ENCODE measurements around the gene STX10.

DNA sequence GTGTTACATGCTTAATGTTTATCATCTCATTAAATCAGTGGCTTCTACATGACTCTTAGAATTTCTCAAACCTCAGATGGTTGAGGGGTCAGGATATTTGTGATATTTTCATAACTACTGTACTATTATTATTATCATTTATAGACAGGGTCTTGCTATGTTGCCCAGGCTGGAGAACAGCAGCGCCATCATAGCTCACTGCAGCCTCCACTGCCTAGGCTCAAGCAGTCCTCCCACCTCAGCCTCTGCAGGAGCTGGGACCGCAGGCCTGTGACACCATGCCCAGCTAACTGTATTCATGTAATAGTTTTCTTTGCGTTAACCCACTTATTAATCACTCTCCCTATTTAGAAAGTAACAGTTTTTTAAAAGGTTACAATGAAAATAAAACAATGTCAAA is 9.5 kb upstream of the STX10 start:
- TF ChIP-seq, protein P1, sequence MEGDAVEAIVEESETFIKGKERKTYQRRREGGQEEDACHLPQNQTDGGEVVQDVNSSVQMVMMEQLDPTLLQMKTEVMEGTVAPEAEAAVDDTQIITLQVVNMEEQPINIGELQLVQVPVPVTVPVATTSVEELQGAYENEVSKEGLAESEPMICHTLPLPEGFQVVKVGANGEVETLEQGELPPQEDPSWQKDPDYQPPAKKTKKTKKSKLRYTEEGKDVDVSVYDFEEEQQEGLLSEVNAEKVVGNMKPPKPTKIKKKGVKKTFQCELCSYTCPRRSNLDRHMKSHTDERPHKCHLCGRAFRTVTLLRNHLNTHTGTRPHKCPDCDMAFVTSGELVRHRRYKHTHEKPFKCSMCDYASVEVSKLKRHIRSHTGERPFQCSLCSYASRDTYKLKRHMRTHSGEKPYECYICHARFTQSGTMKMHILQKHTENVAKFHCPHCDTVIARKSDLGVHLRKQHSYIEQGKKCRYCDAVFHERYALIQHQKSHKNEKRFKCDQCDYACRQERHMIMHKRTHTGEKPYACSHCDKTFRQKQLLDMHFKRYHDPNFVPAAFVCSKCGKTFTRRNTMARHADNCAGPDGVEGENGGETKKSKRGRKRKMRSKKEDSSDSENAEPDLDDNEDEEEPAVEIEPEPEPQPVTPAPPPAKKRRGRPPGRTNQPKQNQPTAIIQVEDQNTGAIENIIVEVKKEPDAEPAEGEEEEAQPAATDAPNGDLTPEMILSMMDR (IDR thresholded peaks at IDR 0.05; ENCODE audit: low read length), result no peak
- no peak for TF ChIP-seq EZH2 (IDR thresholded peaks at IDR 0.05; ENCODE audit: borderline replicate concordance, low read length)
